Stimulated activated CD4-positive, alpha-beta T cell treated with anti-CD3 and anti-CD28 coated beads, TNF-alpha, amount 100 ng/mL, for 4 hours (primary cell): Measurements from ENCODE around the gene C1orf226.
"Not testable (repeated sequence)": the region's sequence is repeated elsewhere in the genome, so short reads cannot be mapped to it uniquely, and the experiment has no call there.

Experiments
- DNase-seq, 3 experiments: peaks; one replicate each; pipeline ENCODE4 v3.0.0-alpha.2; 2020; ENCODE audit warnings: low read depth in 3 of 3

C1orf226 gene

GRCh38 chr1:162405800-162406199 lies 24.3 kb downstream of the C1orf226 start:
- DNase-seq: no peak

- DNase-seq: no peak
These were observed 25.3 kb downstream of the C1orf226 start for GRCh38 chr1:162406811-162407210.

GRCh38 chr1:162407539-162407938 lies 26.0 kb downstream of the C1orf226 start:
- DNase-seq: no peak

GRCh38 chr1:162412002-162412401 lies 30.5 kb downstream of the C1orf226 start, which contains the start of gene SH2D1B:
Gene SH2D1B (minus strand): TSS chr1:162412136. CDS start chr1:162412016, 120 bp downstream.
- DNase-seq: no peak

GRCh38 chr1:162416215-162416614 lies 34.7 kb downstream of the C1orf226 start:
- DNase-seq: no peak

- DNase-seq: no peak
These were observed 35.4 kb downstream of the C1orf226 start for GRCh38 chr1:162416909-162417308.

- DNase-seq: no peak
These were observed 36.1 kb downstream of the C1orf226 start for GRCh38 chr1:162417650-162418049.

GRCh38 chr1:162418584-162418983 lies 37.1 kb downstream of the C1orf226 start:
- not testable (repeated sequence) for DNase-seq

- not testable (repeated sequence) for DNase-seq
These were observed 38.0 kb downstream of the C1orf226 start for GRCh38 chr1:162419450-162419931.

GRCh38 chr1:162420120-162420519 lies 38.6 kb downstream of the C1orf226 start:
- no peak for DNase-seq

GRCh38 chr1:162421258-162422164 lies 40.0 kb downstream of the C1orf226 start:
- no peak for DNase-seq

GRCh38 chr1:162422662-162423375 lies 41.3 kb downstream of the C1orf226 start:
- no peak for DNase-seq

- DNase-seq: no peak
These were observed 49.1 kb downstream of the C1orf226 start for GRCh38 chr1:162430583-162430982.

- DNase-seq: not testable (repeated sequence)
These were observed 51.6 kb downstream of the C1orf226 start for GRCh38 chr1:162432977-162433713.
